Endothelial cell of umbilical vein (primary cell): ENCODE data around the gene ZSCAN5A. TPM values are rescaled to one million over a fixed set of nuclear protein-coding genes. Genes with fewer than 3 reads are reported as not detected.
"Not testable (repeated sequence)": the region's sequence is repeated elsewhere in the genome, so short reads cannot be mapped to it uniquely, and the experiment has no call there.

Experiments
- BruUV-seq: library from RNA; stranded (reverse); fragments of 400-500 nt; replicated peaks from 2 replicates; lab custom pipeline; 2021; lab: Mats Ljungman, UMichigan
- CTCF ChIA-PET: fragments of 300-600, 350-600 bp; sonication (Branson Sonifier 250); formaldehyde crosslinking; loops from one replicate; lab custom pipeline; 2021; ENCODE audit warnings: antibody characterized with exemption, inconsistent platforms; lab: Charles Lee
- POLR2A ChIA-PET: fragments of 300-600, 350-600 bp; sonication (Branson Sonifier 250); formaldehyde crosslinking; loops from one replicate; lab custom pipeline; 2021; ENCODE audit warnings: antibody characterized with exemption, inconsistent platforms; lab: Charles Lee
- DNase-seq: peaks from one replicate; pipeline ENCODE4 v3.0.0-alpha.2; 2011; ENCODE audit warnings: low read depth, low spot score
- FAIRE-seq: peaks from 2 replicates; lab custom pipeline; 2011; peaks lifted over from hg19 to GRCh38; lab: Jason Lieb, UNC
- H2AFZ ChIP-seq: 2 replicates; pipeline ENCODE4 v1.6.0; 2012; ENCODE audit warnings: low read depth, low read length, control low read depth, inconsistent platforms
- H3K27ac ChIP-seq: 2 replicates; pipeline ENCODE4 v1.5.1; 2011; ENCODE audit warnings: low read depth, mild to moderate bottlenecking, control low read depth, low read length, moderate library complexity; ENCODE audit not compliant: insufficient read depth
- H3K27me3 ChIP-seq, 2 experiments: 2 replicates each; pipeline versions ENCODE4 v1.6.0 to v1.6.1; 2011; ENCODE audit warnings: low read length in 2 of 2, mixed read lengths in 1 of 2; ENCODE audit not compliant: control insufficient read depth in 2 of 2, insufficient read depth in 2 of 2
- H3K36me3 ChIP-seq, 2 experiments: 2 replicates in 1 of 2; 3 replicates in 1 of 2; pipeline ENCODE4 v1.5.1; 2011; ENCODE audit warnings: low read length in 2 of 2, mild to moderate bottlenecking in 1 of 2, moderate library complexity in 1 of 2; ENCODE audit not compliant: control insufficient read depth in 2 of 2, insufficient read depth in 2 of 2; ENCODE audit errors: extremely low read depth in 1 of 2
- H3K4me1 ChIP-seq: 3 replicates; pipeline ENCODE4 v1.5.1; 2011; ENCODE audit warnings: mild to moderate bottlenecking, low read length; ENCODE audit not compliant: control insufficient read depth, insufficient read depth; ENCODE audit errors: extremely low read depth
- H3K4me2 ChIP-seq: 2 replicates; pipeline ENCODE4 v1.6.1; 2011; ENCODE audit warnings: low read length, control low read depth, mixed read lengths; ENCODE audit not compliant: insufficient read depth
- H3K4me3 ChIP-seq, 3 experiments: fragments of 200-600 bp in 1 of 3; sonication (generic), shearing (Covaris generic) in 1 of 3; replicated peaks in 1 of 3; 2 replicates each; pipeline ENCODE4 v1.5.1; 2011 to 2016; ENCODE audit warnings: control low read depth in 3 of 3, low read length in 3 of 3, mild to moderate bottlenecking in 2 of 3, inconsistent platforms in 1 of 3, low read depth in 1 of 3, moderate library complexity in 1 of 3; ENCODE audit not compliant: insufficient read depth in 1 of 3
- H3K79me2 ChIP-seq: 2 replicates; pipeline ENCODE4 v1.6.0; 2012; ENCODE audit warnings: low read length, inconsistent platforms; ENCODE audit not compliant: control insufficient read depth, insufficient read depth
- H3K9ac ChIP-seq: replicated peaks from 2 replicates; pipeline ENCODE3; 2011; ENCODE audit warnings: low read length, control low read depth; ENCODE audit not compliant: insufficient read depth; ENCODE audit errors: extremely low read depth
- H3K9me1 ChIP-seq: replicated peaks from 3 replicates; pipeline ENCODE4 v1.6.0; 2011; ENCODE audit warnings: mild to moderate bottlenecking, low read length; ENCODE audit not compliant: control insufficient read depth, insufficient read depth; ENCODE audit errors: extremely low read depth
- H3K9me3 ChIP-seq: replicated peaks from 2 replicates; pipeline ENCODE4 v1.5.1; 2012; ENCODE audit warnings: low read length, inconsistent platforms; ENCODE audit not compliant: control insufficient read depth, insufficient read depth
- H4K20me1 ChIP-seq: replicated peaks from 2 replicates; pipeline ENCODE3; 2011; ENCODE audit warnings: mild to moderate bottlenecking, low read length; ENCODE audit not compliant: control insufficient read depth, insufficient read depth; ENCODE audit errors: extremely low read depth
- CTCF ChIP-seq, 2 donors: IDR thresholded peaks; 1 replicate in 1 of 2; 2 replicates in 1 of 2; pipeline ENCODE4 v1.5.1; 2011; ENCODE audit warnings: low read length in 2 of 2, mild to moderate bottlenecking in 2 of 2, moderate library complexity in 2 of 2, control low read depth in 1 of 2, inconsistent platforms in 1 of 2, low read depth in 1 of 2; ENCODE audit not compliant: insufficient read depth in 1 of 2; ENCODE audit errors: extremely low read depth in 1 of 2
- EZH2 ChIP-seq: IDR thresholded peaks from 2 replicates; pipeline ENCODE4 v1.6.1; 2012; ENCODE audit warnings: borderline replicate concordance, low read depth, mild to moderate bottlenecking, moderate library complexity, low read length, inconsistent platforms; ENCODE audit not compliant: severe bottlenecking
- FOS ChIP-seq: IDR thresholded peaks from 2 replicates; pipeline ENCODE4 v1.6.1; 2011; ENCODE audit warnings: mild to moderate bottlenecking, low read length, moderate library complexity, borderline replicate concordance; ENCODE audit not compliant: insufficient read depth
- GATA2 ChIP-seq: IDR thresholded peaks from 2 replicates; pipeline ENCODE4 v1.7.0; 2011; ENCODE audit warnings: low read depth, mild to moderate bottlenecking, moderate library complexity, mixed read lengths, low read length; ENCODE audit not compliant: insufficient read length, insufficient read depth
- JUN ChIP-seq: IDR thresholded peaks from 2 replicates; pipeline ENCODE4 v1.6.1; 2011; ENCODE audit warnings: borderline replicate concordance, low read depth; ENCODE audit not compliant: insufficient read length, insufficient read depth
- MYC ChIP-seq: IDR thresholded peaks from one replicate; pipeline ENCODE4 v1.6.1; 2011; ENCODE audit warnings: mild to moderate bottlenecking, low read depth, low read length
- POLR2A ChIP-seq: IDR thresholded peaks from 2 replicates; pipeline ENCODE4 v1.6.1; 2012; ENCODE audit warnings: low read depth, mild to moderate bottlenecking, control low read depth, low read length
- POLR2AphosphoS5 ChIP-seq: IDR thresholded peaks from 2 replicates; pipeline ENCODE4 v1.6.1; 2012; ENCODE audit warnings: low read depth, mild to moderate bottlenecking, control low read depth, low read length, moderate library complexity; ENCODE audit not compliant: insufficient read depth
- dilution Hi-C: fragments of 300-500 bp; cut with MboI; formaldehyde crosslinking; loops from one replicate; pipeline ENCODE4 v1.15.0; 2019; ENCODE audit warnings: low sequenced_read_pairs; ENCODE audit not compliant: extremely low pct_ligation_motif_present
- intact Hi-C: fragments of 100-400 bp; cut with micrococcal nuclease; formaldehyde crosslinking; loops from one replicate; pipeline ENCODE4 v1.10.0; 2022
- polyA plus RNA-seq, 4 experiments: library from polyadenylated mRNA; depleted of rRNA in 3 of 4; stranded (reverse) in 3 of 4; unstranded in 1 of 4; fragments of >200 nt; gene quantifications; 2 replicates each; pipeline versions ENCODE4 v1.2.1 to v1.2.3, GENCODE V29; 2011 to 2012; ENCODE audit warnings: missing spikeins in 1 of 4
- total RNA-seq: library from RNA; stranded (reverse); gene quantifications from 2 replicates; pipeline ENCODE4 v1.2.3, GENCODE V29; 2021
- TF ChIP-seq, protein P1 (sequence below): IDR thresholded peaks from 2 replicates; pipeline ENCODE4 v1.6.1; 2011; ENCODE audit not compliant: insufficient read depth, insufficient read length

Gene ZSCAN5A
- total and polyA plus RNA-seq, 2 donors (not counting 3 experiments of a cell fraction or from before 2014, with no cell fraction given): 5.1 to 12.2 TPM

GRCh38 chr19:56199687-56200086, 115.0 kb downstream of the ZSCAN5A start:
- Histone ChIP-seq H3K4me3 (no peak overlapping the region), H3K9ac (no peak overlapping the region), H3K79me2 (no peaks in the 10 kb centered on the region), H3K9me3 (no peaks in the 10 kb centered on the region), H3K4me1 (no peaks in the 10 kb centered on the region), H2AFZ (no peak overlapping the region), H3K4me2 (no peak overlapping the region), H3K36me3 (no peaks in the 10 kb centered on the region), H3K27me3 (no peaks in the 10 kb centered on the region), H3K27ac (no peak overlapping the region), H4K20me1 (no peaks in the 10 kb centered on the region), H3K9me1 (no peaks in the 10 kb centered on the region)
- intact Hi-C loops: no loop called here
- dilution Hi-C loops: no loop called here
- BruUV-seq: no TSS peak
- POLR2A ChIA-PET: no interaction called here
- DNase-seq (no peak), FAIRE-seq (no peak)
- CTCF ChIA-PET: no interaction called here
- no peak for TF ChIP-seq EZH2
- TF ChIP-seq, protein P1, sequence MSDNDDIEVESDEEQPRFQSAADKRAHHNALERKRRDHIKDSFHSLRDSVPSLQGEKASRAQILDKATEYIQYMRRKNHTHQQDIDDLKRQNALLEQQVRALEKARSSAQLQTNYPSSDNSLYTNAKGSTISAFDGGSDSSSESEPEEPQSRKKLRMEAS: no peak
- no peak for TF ChIP-seq MYC
- no peak for TF ChIP-seq JUN
- TF ChIP-seq GATA2: no peak
- no peak for TF ChIP-seq POLR2A
- no peak for TF ChIP-seq CTCF (IDR thresholded peaks at IDR 0.05; ENCODE audit: extremely low read depth in 1 of 2, insufficient read depth in 1 of 2, low read depth in 1 of 2, low read length in 2 of 2)
- TF ChIP-seq FOS: no peak
- TF ChIP-seq POLR2AphosphoS5: no peak

- H3K9me3 ChIP-seq, H3K27me3 ChIP-seq, H3K4me1 ChIP-seq, H3K36me3 ChIP-seq, H3K9ac ChIP-seq, POLR2A ChIA-PET, FAIRE-seq, H3K4me2 ChIP-seq, H2AFZ ChIP-seq, dilution Hi-C loops, BruUV-seq, H3K4me3 ChIP-seq, H3K27ac ChIP-seq, intact Hi-C loops, H3K9me1 ChIP-seq, H3K79me2 ChIP-seq, H4K20me1 ChIP-seq, DNase-seq: not testable (repeated sequence)
- CTCF ChIA-PET: interaction anchor here (1.2 kb wide), 1 partner anchor 55 kb away, joined by 3 read pairs; no protein-coding TSS in a partner anchor
Observed at GRCh38 chr19:56197646-56198045, 117.0 kb downstream of the ZSCAN5A start, which contains the start of gene ZSCAN5B. Gene ZSCAN5B (minus strand): TSS chr19:56197783. CDS start chr19:56193052, 4,731 bp downstream.
